Keratinocyte (primary cell): ENCODE data around the gene CDHR4. TPM values are rescaled to one million over a fixed set of nuclear protein-coding genes. Genes with fewer than 3 reads are reported as not detected.

Experiments used
- DNase-seq: peaks from one replicate; pipeline ENCODE4 v3.0.0-alpha.2; 2011; ENCODE audit warnings: low read depth, missing footprints, low spot score
- FAIRE-seq: peaks from 2 replicates; lab custom pipeline; 2011; peaks lifted over from hg19 to GRCh38; lab: Jason Lieb, UNC
- H2AFZ ChIP-seq: 2 replicates; pipeline ENCODE4 v1.6.0; 2012; ENCODE audit warnings: low read length, control low read depth, inconsistent platforms; ENCODE audit not compliant: control insufficient read depth
- H3K27ac ChIP-seq: 2 replicates; pipeline ENCODE4 v1.5.1; 2011; ENCODE audit warnings: low read length; ENCODE audit not compliant: control insufficient read depth, insufficient read depth
- H3K27me3 ChIP-seq: 3 replicates; pipeline ENCODE4 v1.6.0; 2011; ENCODE audit warnings: low read length; ENCODE audit not compliant: control insufficient read depth, insufficient read depth; ENCODE audit errors: extremely low read depth
- H3K36me3 ChIP-seq, 2 experiments: 2 replicates in 1 of 2; 3 replicates in 1 of 2; pipeline ENCODE4 v1.5.1; 2011; ENCODE audit warnings: low read length in 2 of 2, mild to moderate bottlenecking in 1 of 2; ENCODE audit not compliant: control insufficient read depth in 2 of 2, insufficient read depth in 2 of 2; ENCODE audit errors: extremely low read depth in 1 of 2
- H3K4me1 ChIP-seq: 3 replicates; pipeline ENCODE4 v1.5.1; 2011; ENCODE audit warnings: low read length; ENCODE audit not compliant: control insufficient read depth, insufficient read depth; ENCODE audit errors: extremely low read depth
- H3K4me2 ChIP-seq: 3 replicates; pipeline ENCODE4 v1.6.0; 2011; ENCODE audit warnings: low read depth, low read length; ENCODE audit not compliant: control insufficient read depth, insufficient read depth; ENCODE audit errors: extremely low read depth
- H3K4me3 ChIP-seq, 3 experiments: fragments of 200-600 bp in 1 of 3; sonication (generic) in 1 of 3; 2 replicates in 2 of 3; 3 replicates in 1 of 3; pipeline ENCODE4 v1.5.1; 2011 to 2016; ENCODE audit warnings: low read length in 3 of 3, mild to moderate bottlenecking in 3 of 3, control low read depth in 2 of 3, inconsistent platforms in 1 of 3, low read depth in 1 of 3, mixed read lengths in 1 of 3, mixed run types in 1 of 3, moderate library complexity in 1 of 3; ENCODE audit not compliant: control insufficient read depth in 2 of 3, insufficient read depth in 2 of 3; ENCODE audit errors: extremely low read depth in 1 of 3
- H3K79me2 ChIP-seq: 2 replicates; pipeline ENCODE4 v1.6.0; 2012; ENCODE audit warnings: low read length; ENCODE audit not compliant: control insufficient read depth, insufficient read depth
- H3K9ac ChIP-seq: 3 replicates; pipeline ENCODE4 v1.6.0; 2011; ENCODE audit warnings: low read length; ENCODE audit not compliant: control insufficient read depth, insufficient read depth; ENCODE audit errors: extremely low read depth
- H3K9me1 ChIP-seq: 3 replicates; pipeline ENCODE4 v1.6.0; 2011; ENCODE audit warnings: low read length; ENCODE audit not compliant: control insufficient read depth, insufficient read depth; ENCODE audit errors: extremely low read depth
- H3K9me3 ChIP-seq: 2 replicates; pipeline ENCODE4 v1.5.1; 2012; ENCODE audit warnings: low read depth, low read length; ENCODE audit not compliant: control insufficient read depth
- H4K20me1 ChIP-seq: 3 replicates; pipeline ENCODE4 v1.6.0; 2011; ENCODE audit warnings: low read length; ENCODE audit not compliant: control insufficient read depth, insufficient read depth; ENCODE audit errors: extremely low read depth
- EZH2 ChIP-seq: IDR thresholded peaks from one replicate; pipeline ENCODE4 v1.6.1; 2012; ENCODE audit warnings: inconsistent platforms, mild to moderate bottlenecking, low read length, moderate library complexity
- dilution Hi-C: fragments of 300-500 bp; cut with MboI; formaldehyde crosslinking; loops from one replicate; pipeline ENCODE4 v1.7.0; 2020; ENCODE audit warnings: low sequenced_read_pairs; ENCODE audit not compliant: extremely low pct_ligation_motif_present
- polyA plus RNA-seq, 5 experiments: library from polyadenylated mRNA; depleted of rRNA in 3 of 5; stranded (reverse) in 3 of 5; stranded (forward) in 1 of 5; unstranded in 1 of 5; fragments of >200 nt; gene quantifications; 1 replicate in 1 of 5; 2 replicates in 3 of 5; 3 replicates in 1 of 5; pipeline versions ENCODE4 v1.2.1 to v1.2.3, GENCODE V29; 2011 to 2012; ENCODE audit warnings: missing spikeins in 2 of 5, low read depth in 1 of 5, low replicate concordance in 1 of 5
- TF ChIP-seq, protein P1 (sequence below), 3 experiments: IDR thresholded peaks in 1 of 3; conservative IDR thresholded peaks in 1 of 3; optimal IDR thresholded peaks in 1 of 3; 2 replicates in 2 of 3; 3 replicates in 1 of 3; pipeline versions ENCODE3 to v1.5.1; 2011; ENCODE audit warnings: low read length in 3 of 3, mild to moderate bottlenecking in 3 of 3, moderate library complexity in 2 of 3, control low read depth in 1 of 3, inconsistent platforms in 1 of 3; ENCODE audit not compliant: insufficient read depth in 2 of 3; ENCODE audit errors: extremely low read depth in 1 of 3

The CDHR4 gene
- polyA plus RNA-seq, 1 donor (not counting 4 experiments of a cell fraction or from before 2014, with no cell fraction given), result not detected

DNA sequence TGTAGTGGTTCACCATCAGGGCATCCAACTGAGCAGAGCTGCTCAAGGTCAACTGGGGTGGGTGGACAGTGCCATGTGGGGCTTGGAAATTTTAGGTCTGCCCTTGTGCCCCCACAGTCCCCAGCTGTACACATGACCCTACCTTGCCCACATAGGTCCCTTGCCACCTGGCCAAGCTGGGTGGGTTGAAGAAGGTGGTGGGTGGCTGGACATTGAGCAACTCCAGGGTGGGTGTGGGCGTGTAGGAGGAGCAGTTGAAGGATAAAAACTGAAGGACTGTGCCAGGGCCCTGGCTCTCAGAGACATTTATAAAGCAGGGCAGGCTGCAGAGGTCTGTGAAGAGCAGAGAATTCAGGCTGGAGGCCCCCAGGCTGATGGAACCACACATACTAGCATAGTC is 568 bp downstream of the CDHR4 start:
- no peak for FAIRE-seq
- peaks cover 3% of the 10 kb centered on the region for H4K20me1 ChIP-seq

DNA sequence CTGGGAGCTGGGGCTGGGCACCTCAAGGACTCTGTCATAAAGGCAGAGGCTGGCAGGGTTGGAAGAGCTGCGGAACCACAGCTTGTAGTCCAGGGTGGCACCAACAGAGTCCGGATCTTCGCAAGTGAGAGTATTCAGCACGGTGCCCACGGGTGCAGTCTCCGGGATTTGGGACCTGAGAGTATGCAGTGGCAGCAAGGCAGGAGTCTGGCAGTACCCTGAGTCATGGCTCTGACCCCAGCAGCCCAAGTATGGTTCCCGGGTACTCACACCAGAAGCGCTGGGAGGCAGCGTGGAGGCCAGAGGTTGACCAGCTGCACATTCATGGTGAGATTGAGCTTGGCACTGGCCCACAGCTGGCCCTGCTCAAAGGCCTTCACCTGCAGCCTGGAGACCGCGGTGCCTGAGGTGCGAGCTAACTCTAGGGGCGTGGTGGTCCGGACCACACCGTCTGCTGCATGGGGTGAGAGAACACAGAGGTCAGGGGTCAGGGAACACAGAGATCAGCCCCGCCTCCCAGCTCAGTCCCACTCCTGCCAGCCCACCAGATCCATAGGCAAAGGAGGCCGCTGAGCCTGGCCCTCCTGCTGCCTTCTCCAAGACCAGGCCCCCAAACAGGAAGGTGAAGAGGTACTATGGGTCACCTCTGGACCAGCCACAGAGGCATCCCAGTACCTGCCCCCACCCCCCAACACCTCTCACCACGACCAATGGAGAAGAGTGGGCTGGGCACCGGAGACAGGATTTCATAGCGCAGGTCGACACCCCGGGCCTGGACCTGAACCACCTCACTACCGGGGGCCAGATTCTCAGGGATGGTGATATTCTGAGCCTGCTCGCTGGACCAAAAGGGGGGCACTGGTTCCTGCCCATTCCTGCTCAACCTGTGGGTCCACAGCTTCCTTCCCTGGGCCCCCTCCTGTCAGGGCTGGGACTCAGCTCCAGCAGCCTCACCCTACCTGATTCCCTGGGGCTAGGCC is 4.5 kb downstream of the CDHR4 start:
- H3K9me3 ChIP-seq, result no peaks in the 10 kb centered on the region
- peaks cover 5% of the 10 kb centered on the region for H3K27me3 ChIP-seq
- no peaks in the 10 kb centered on the region for H3K79me2 ChIP-seq
- dilution Hi-C loops, result no loop called here
- no peak overlapping the region for H3K9ac ChIP-seq
- no peaks in the 10 kb centered on the region for H3K9me1 ChIP-seq
- H2AFZ ChIP-seq, result no peak overlapping the region
- no peak overlapping the region for H3K27ac ChIP-seq
- FAIRE-seq (no peak), DNase-seq (no peak)
- H3K4me1 ChIP-seq, result peaks cover 7% of the 10 kb centered on the region
- TF ChIP-seq, protein P1, sequence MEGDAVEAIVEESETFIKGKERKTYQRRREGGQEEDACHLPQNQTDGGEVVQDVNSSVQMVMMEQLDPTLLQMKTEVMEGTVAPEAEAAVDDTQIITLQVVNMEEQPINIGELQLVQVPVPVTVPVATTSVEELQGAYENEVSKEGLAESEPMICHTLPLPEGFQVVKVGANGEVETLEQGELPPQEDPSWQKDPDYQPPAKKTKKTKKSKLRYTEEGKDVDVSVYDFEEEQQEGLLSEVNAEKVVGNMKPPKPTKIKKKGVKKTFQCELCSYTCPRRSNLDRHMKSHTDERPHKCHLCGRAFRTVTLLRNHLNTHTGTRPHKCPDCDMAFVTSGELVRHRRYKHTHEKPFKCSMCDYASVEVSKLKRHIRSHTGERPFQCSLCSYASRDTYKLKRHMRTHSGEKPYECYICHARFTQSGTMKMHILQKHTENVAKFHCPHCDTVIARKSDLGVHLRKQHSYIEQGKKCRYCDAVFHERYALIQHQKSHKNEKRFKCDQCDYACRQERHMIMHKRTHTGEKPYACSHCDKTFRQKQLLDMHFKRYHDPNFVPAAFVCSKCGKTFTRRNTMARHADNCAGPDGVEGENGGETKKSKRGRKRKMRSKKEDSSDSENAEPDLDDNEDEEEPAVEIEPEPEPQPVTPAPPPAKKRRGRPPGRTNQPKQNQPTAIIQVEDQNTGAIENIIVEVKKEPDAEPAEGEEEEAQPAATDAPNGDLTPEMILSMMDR (optimal IDR thresholded peaks at IDR 0.05 in 1 of 3, IDR thresholded peaks at IDR 0.05 in 1 of 3, conservative IDR thresholded peaks at IDR 0.05 in 1 of 3; ENCODE audit: extremely low read depth in 1 of 3, insufficient read depth in 2 of 3, low read length in 3 of 3), result no peak
- no peak for TF ChIP-seq EZH2
- no peak overlapping the region for H3K4me2 ChIP-seq
- H3K36me3 ChIP-seq, result no peaks in the 10 kb centered on the region
- H3K4me3 ChIP-seq, result no peak overlapping the region
- H4K20me1 ChIP-seq, result no peaks in the 10 kb centered on the region

More for the DNA sequence above, 568 bp downstream of the CDHR4 start:
- H3K79me2 ChIP-seq, result peaks cover 3% of the 10 kb centered on the region
- no peak overlapping the region for H3K27ac ChIP-seq
- dilution Hi-C loops, result no loop called here
- H3K9ac ChIP-seq, result no peak overlapping the region
- no peak overlapping the region for H2AFZ ChIP-seq
- H3K4me3 ChIP-seq, result no peak overlapping the region
- no peak for DNase-seq
- no peaks in the 10 kb centered on the region for H3K9me3 ChIP-seq
- no peaks in the 10 kb centered on the region for H3K36me3 ChIP-seq
- no peak for TF ChIP-seq EZH2
- TF ChIP-seq, protein P1 (optimal IDR thresholded peaks at IDR 0.05 in 1 of 3, IDR thresholded peaks at IDR 0.05 in 1 of 3, conservative IDR thresholded peaks at IDR 0.05 in 1 of 3; ENCODE audit: extremely low read depth in 1 of 3, insufficient read depth in 2 of 3, low read length in 3 of 3), result no peak
- no peaks in the 10 kb centered on the region for H3K27me3 ChIP-seq
- peaks cover 12% of the 10 kb centered on the region for H3K4me1 ChIP-seq
- no peak overlapping the region for H3K4me2 ChIP-seq
- no peaks in the 10 kb centered on the region for H3K9me1 ChIP-seq
